Measurements from ENCODE around the gene FBLN2. TPM values are rescaled to one million over a fixed set of nuclear protein-coding genes. Genes with fewer than 3 reads are reported as not detected.

FBLN2 gene
- total and polyA plus RNA-seq, 2 donors: 12.2 to 15.3 TPM

- Histone ChIP-seq H3K9me3 (ENCODE audit: control insufficient read depth in 2 of 2, insufficient read depth in 1 of 2, low read length in 1 of 2) (peaks cover 0 to 6% of the 10 kb centered on the region in 2 donors), H3K4me3 (ENCODE audit: low read length in 2 of 2) (no peak overlapping the region), H3K4me1 (ENCODE audit: control insufficient read depth in 2 of 2, insufficient read depth in 2 of 2, low read length in 2 of 2) (peaks cover 7 to 9% of the 10 kb centered on the region in 2 donors), H3K27me3 (ENCODE audit: control insufficient read depth in 2 of 2, insufficient read depth in 1 of 2, low read length in 1 of 2) (peaks cover 9 to 55% of the 10 kb centered on the region in 2 donors), H3K27ac (ENCODE audit: low read depth in 1 of 2, low read length in 1 of 2) (no peak overlapping the region), H3K36me3 (ENCODE audit: control insufficient read depth in 2 of 2, insufficient read depth in 2 of 2, low read length in 1 of 2) (no peaks in the 10 kb centered on the region)
- no peak for DNase-seq (ENCODE audit: low read depth in 6 of 9, low spot score in 9 of 9)
- WGBS: 82% methylated on average over 8 of the region's 8 CpGs
Measured at GRCh38 chr3:13658681-13659080, 109.8 kb downstream of the FBLN2 start.

DNA sequence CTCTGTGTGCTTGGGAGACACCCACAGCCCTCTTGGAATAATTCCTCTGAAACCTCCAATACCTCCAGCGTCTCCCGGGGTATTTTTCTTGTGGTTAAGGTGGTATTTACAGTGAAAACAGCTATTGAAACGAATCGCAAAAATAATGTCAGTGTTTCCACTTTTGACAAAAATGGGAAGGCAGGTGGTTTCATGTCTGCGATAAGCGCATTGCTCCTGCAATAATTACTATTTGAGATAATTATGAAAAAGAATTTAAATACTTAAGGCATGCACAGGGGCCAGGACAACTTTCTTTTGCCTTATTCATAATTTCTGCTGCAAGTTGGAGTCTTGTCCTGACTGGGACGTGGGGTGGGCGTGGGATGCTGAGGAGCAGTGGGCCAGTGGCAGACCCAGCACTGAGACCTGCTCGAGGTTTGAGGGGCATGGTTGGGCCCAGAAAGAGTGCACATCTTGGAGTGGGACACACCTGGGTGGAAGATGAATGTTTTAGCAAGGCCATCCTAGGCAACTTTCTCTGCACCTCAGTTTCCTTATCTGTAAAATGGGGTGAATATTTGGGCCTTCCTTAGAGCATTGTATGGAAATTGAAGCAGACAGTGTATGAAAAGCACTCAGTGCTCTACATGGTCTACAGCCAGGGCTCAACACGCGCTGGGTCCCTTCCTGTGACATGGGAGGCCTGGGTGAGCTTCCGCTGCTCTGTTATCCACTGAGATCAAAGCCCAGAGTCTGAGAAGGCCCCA is 110.5 kb downstream of the FBLN2 start:
- DNase-seq (ENCODE audit: low read depth in 6 of 9, low spot score in 9 of 9): no peak
- peaks cover 0 to 5% of the 10 kb centered on the region in 2 donors for H3K9me3 ChIP-seq (ENCODE audit: control insufficient read depth in 2 of 2, insufficient read depth in 1 of 2, low read length in 1 of 2)
- peaks cover 6 to 7% of the 10 kb centered on the region in 2 donors for H3K4me1 ChIP-seq (ENCODE audit: control insufficient read depth in 2 of 2, insufficient read depth in 2 of 2, low read length in 2 of 2)
- WGBS: 89% methylated on average over 12 of the region's 12 CpGs
- H3K27ac ChIP-seq (ENCODE audit: low read depth in 1 of 2, low read length in 1 of 2): no peak overlapping the region
- H3K4me3 ChIP-seq (ENCODE audit: low read length in 2 of 2): no peak overlapping the region
- peaks cover 9 to 52% of the 10 kb centered on the region in 2 donors for H3K27me3 ChIP-seq (ENCODE audit: control insufficient read depth in 2 of 2, insufficient read depth in 1 of 2, low read length in 1 of 2)
- H3K36me3 ChIP-seq (ENCODE audit: control insufficient read depth in 2 of 2, insufficient read depth in 2 of 2, low read length in 1 of 2): no peaks in the 10 kb centered on the region

- H3K27ac ChIP-seq (ENCODE audit: low read depth in 1 of 2, low read length in 1 of 2): no peak overlapping the region
Measured at GRCh38 chr3:13660042-13660874, 111.3 kb downstream of the FBLN2 start.

GRCh38 chr3:13661121-13661520 is 112.2 kb downstream of the FBLN2 start:
- Histone ChIP-seq H3K27ac (ENCODE audit: low read depth in 1 of 2, low read length in 1 of 2) (no peak overlapping the region), H3K4me1 (ENCODE audit: control insufficient read depth in 2 of 2, insufficient read depth in 2 of 2, low read length in 2 of 2) (no peaks in the 10 kb centered on the region), H3K4me3 (ENCODE audit: low read length in 2 of 2) (no peak overlapping the region), H3K9me3 (ENCODE audit: control insufficient read depth in 2 of 2, insufficient read depth in 1 of 2, low read length in 1 of 2) (no peaks in the 10 kb centered on the region), H3K27me3 (ENCODE audit: control insufficient read depth in 2 of 2, insufficient read depth in 1 of 2, low read length in 1 of 2) (peaks cover 0 to 41% of the 10 kb centered on the region in 2 donors), H3K36me3 (ENCODE audit: control insufficient read depth in 2 of 2, insufficient read depth in 2 of 2, low read length in 1 of 2) (no peaks in the 10 kb centered on the region)
- no peak for DNase-seq (ENCODE audit: low read depth in 6 of 9, low spot score in 9 of 9)
- 94% methylated on average over 16 of the region's 16 CpGs for WGBS

More at GRCh38 chr3:13660042-13660874, 111.3 kb downstream of the FBLN2 start:
- Histone ChIP-seq H3K27me3 (ENCODE audit: control insufficient read depth in 2 of 2, insufficient read depth in 1 of 2, low read length in 1 of 2) (peaks cover 7 to 47% of the 10 kb centered on the region in 2 donors), H3K4me3 (ENCODE audit: low read length in 2 of 2) (no peak overlapping the region), H3K9me3 (ENCODE audit: control insufficient read depth in 2 of 2, insufficient read depth in 1 of 2, low read length in 1 of 2) (no peaks in the 10 kb centered on the region), H3K4me1 (ENCODE audit: control insufficient read depth in 2 of 2, insufficient read depth in 2 of 2, low read length in 2 of 2) (no peaks in the 10 kb centered on the region), H3K36me3 (ENCODE audit: control insufficient read depth in 2 of 2, insufficient read depth in 2 of 2, low read length in 1 of 2) (no peaks in the 10 kb centered on the region)
- WGBS: 95% methylated on average over 3 of the region's 3 CpGs
- no peak for DNase-seq (ENCODE audit: low read depth in 6 of 9, low spot score in 9 of 9)

- Histone ChIP-seq H3K36me3 (ENCODE audit: control insufficient read depth in 2 of 2, insufficient read depth in 2 of 2, low read length in 1 of 2) (no peaks in the 10 kb centered on the region), H3K27me3 (ENCODE audit: control insufficient read depth in 2 of 2, insufficient read depth in 1 of 2, low read length in 1 of 2) (peaks cover 0 to 29% of the 10 kb centered on the region in 2 donors), H3K9me3 (ENCODE audit: control insufficient read depth in 2 of 2, insufficient read depth in 1 of 2, low read length in 1 of 2) (no peaks in the 10 kb centered on the region), H3K4me3 (ENCODE audit: low read length in 2 of 2) (no peak overlapping the region), H3K4me1 (ENCODE audit: control insufficient read depth in 2 of 2, insufficient read depth in 2 of 2, low read length in 2 of 2) (no peaks in the 10 kb centered on the region), H3K27ac (ENCODE audit: low read depth in 1 of 2, low read length in 1 of 2) (no peak overlapping the region)
- WGBS: 96% methylated on average over 22 of the region's 22 CpGs
- no peak for DNase-seq (ENCODE audit: low read depth in 6 of 9, low spot score in 9 of 9)
Measured at GRCh38 chr3:13662238-13662847, 113.4 kb downstream of the FBLN2 start.

- Histone ChIP-seq H3K4me3 (ENCODE audit: low read length in 2 of 2) (no peak overlapping the region), H3K4me1 (ENCODE audit: control insufficient read depth in 2 of 2, insufficient read depth in 2 of 2, low read length in 2 of 2) (no peaks in the 10 kb centered on the region), H3K9me3 (ENCODE audit: control insufficient read depth in 2 of 2, insufficient read depth in 1 of 2, low read length in 1 of 2) (no peaks in the 10 kb centered on the region), H3K27ac (ENCODE audit: low read depth in 1 of 2, low read length in 1 of 2) (no peak overlapping the region), H3K27me3 (ENCODE audit: control insufficient read depth in 2 of 2, insufficient read depth in 1 of 2, low read length in 1 of 2) (peaks cover 0 to 15% of the 10 kb centered on the region in 2 donors), H3K36me3 (ENCODE audit: control insufficient read depth in 2 of 2, insufficient read depth in 2 of 2, low read length in 1 of 2) (no peaks in the 10 kb centered on the region)
- DNase-seq (ENCODE audit: low read depth in 6 of 9, low spot score in 9 of 9): no peak
- 96% methylated on average over 16 of the region's 16 CpGs for WGBS
Measured at GRCh38 chr3:13663781-13664535, 115.0 kb downstream of the FBLN2 start.

- no peak overlapping the region for H3K27ac ChIP-seq (ENCODE audit: low read depth in 1 of 2, low read length in 1 of 2)
- H3K4me1 ChIP-seq (ENCODE audit: control insufficient read depth in 2 of 2, insufficient read depth in 2 of 2, low read length in 2 of 2): no peaks in the 10 kb centered on the region
- H3K4me3 ChIP-seq (ENCODE audit: low read length in 2 of 2): no peak overlapping the region
- peaks cover 0 to 12% of the 10 kb centered on the region in 2 donors for H3K27me3 ChIP-seq (ENCODE audit: control insufficient read depth in 2 of 2, insufficient read depth in 1 of 2, low read length in 1 of 2)
- 89% methylated on average over 16 of the region's 16 CpGs for WGBS
- no peak for DNase-seq (ENCODE audit: low read depth in 6 of 9, low spot score in 9 of 9)
- H3K9me3 ChIP-seq (ENCODE audit: control insufficient read depth in 2 of 2, insufficient read depth in 1 of 2, low read length in 1 of 2): peaks cover 0 to 5% of the 10 kb centered on the region in 2 donors
- H3K36me3 ChIP-seq (ENCODE audit: control insufficient read depth in 2 of 2, insufficient read depth in 2 of 2, low read length in 1 of 2): no peaks in the 10 kb centered on the region
Measured at GRCh38 chr3:13665582-13666226, 116.8 kb downstream of the FBLN2 start.

DNA sequence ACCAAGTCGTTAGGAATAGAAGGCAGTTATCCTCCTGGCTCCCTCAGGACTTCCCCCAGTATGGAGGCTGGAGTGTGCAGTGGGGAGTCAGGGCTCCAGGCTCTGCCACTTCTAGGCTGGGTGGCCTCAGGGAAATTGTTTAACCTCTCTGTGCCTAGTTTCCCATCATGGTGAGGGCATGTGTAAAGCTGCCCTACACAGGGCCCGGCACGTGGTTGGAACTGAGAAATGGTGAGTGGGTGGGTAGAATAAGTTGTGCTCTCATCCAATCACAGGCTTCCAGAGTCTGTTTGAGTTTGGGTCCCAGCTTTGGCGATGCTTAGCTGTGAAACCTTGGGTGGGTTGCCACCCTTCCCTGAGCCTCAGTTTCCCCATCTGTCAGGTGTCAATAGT is 117.3 kb downstream of the FBLN2 start:
- Histone ChIP-seq H3K4me3 (ENCODE audit: low read length in 2 of 2) (no peak overlapping the region), H3K27me3 (ENCODE audit: control insufficient read depth in 2 of 2, insufficient read depth in 1 of 2, low read length in 1 of 2) (peaks cover 0 to 12% of the 10 kb centered on the region in 2 donors), H3K36me3 (ENCODE audit: control insufficient read depth in 2 of 2, insufficient read depth in 2 of 2, low read length in 1 of 2) (no peaks in the 10 kb centered on the region), H3K4me1 (ENCODE audit: control insufficient read depth in 2 of 2, insufficient read depth in 2 of 2, low read length in 2 of 2) (no peaks in the 10 kb centered on the region), H3K9me3 (ENCODE audit: control insufficient read depth in 2 of 2, insufficient read depth in 1 of 2, low read length in 1 of 2) (peaks cover 0 to 5% of the 10 kb centered on the region in 2 donors), H3K27ac (ENCODE audit: low read depth in 1 of 2, low read length in 1 of 2) (no peak overlapping the region)
- no peak for DNase-seq (ENCODE audit: low read depth in 6 of 9, low spot score in 9 of 9)
- WGBS: 86% methylated on average over 4 of the region's 4 CpGs
